AG04450 (cell line): ENCODE results near the gene REG1B. TPM values are rescaled to one million over a fixed set of nuclear protein-coding genes. Genes with fewer than 3 reads are reported as not detected.

Experiments
- CTCF ChIA-PET: fragments of 300-600, 350-600 bp; formaldehyde crosslinking; extraction: SDS; loops from one replicate; lab custom pipeline; 2022; ENCODE audit warnings: antibody characterized with exemption, inconsistent platforms; lab: Charles Lee
- POLR2A ChIA-PET: fragments of 350-600 bp; formaldehyde crosslinking; extraction: SDS; loops from one replicate; lab custom pipeline; 2021; ENCODE audit warnings: antibody characterized with exemption, inconsistent platforms; lab: Yijun Ruan, JAX
- DNase-seq: peaks from one replicate; pipeline ENCODE4 v3.0.0-alpha.2; 2011; ENCODE audit warnings: low read depth, low spot score
- H3K27ac ChIP-seq: one replicate; pipeline ENCODE4 v1.5.1; 2012; ENCODE audit warnings: low read depth, low read length, control low read depth
- H3K27me3 ChIP-seq: one replicate; pipeline ENCODE4 v1.6.0; 2012; ENCODE audit warnings: low read length; ENCODE audit not compliant: control insufficient read depth, insufficient read depth
- H3K4me3 ChIP-seq: 2 replicates; pipeline ENCODE4 v1.5.1; 2011; ENCODE audit warnings: mild to moderate bottlenecking, low read depth, low read length, control low read depth
- H3K9me3 ChIP-seq: 2 replicates; pipeline ENCODE4 v1.5.1; 2012; ENCODE audit warnings: low read length; ENCODE audit not compliant: control insufficient read depth, insufficient read depth
- CTCF ChIP-seq: IDR thresholded peaks from 2 replicates; pipeline ENCODE4 v1.5.1; 2011; ENCODE audit warnings: low read depth, low read length, control low read depth, inconsistent platforms
- polyA plus RNA-seq: library from polyadenylated mRNA; depleted of rRNA; stranded (reverse); fragments of >200 nt; gene quantifications from 2 replicates; pipeline ENCODE4 v1.2.3, GENCODE V29; 2011

REG1B gene
- polyA plus RNA-seq, 1 experiment = not detected

GRCh38 chr2:79116997-79117928, 29.5 kb upstream of the REG1B start:
- POLR2A ChIA-PET = no interaction called here
- peaks cover 18% of the 10 kb centered on the region for H3K9me3 ChIP-seq
- TF ChIP-seq CTCF = no peak
- H3K27ac ChIP-seq = no peak overlapping the region
- no peak for DNase-seq
- H3K27me3 ChIP-seq = no peaks in the 10 kb centered on the region
- CTCF ChIA-PET = no interaction called here
- no peak overlapping the region for H3K4me3 ChIP-seq

GRCh38 chr2:79114797-79115494, 27.2 kb upstream of the REG1B start:
- CTCF ChIA-PET = no interaction called here

GRCh38 chr2:79112269-79112668, 24.5 kb upstream of the REG1B start:
- H3K27ac ChIP-seq = no peak overlapping the region
- ChIA-PET POLR2A (no interaction called here), CTCF (no interaction called here)
- no peaks in the 10 kb centered on the region for H3K27me3 ChIP-seq
- no peak for TF ChIP-seq CTCF
- H3K4me3 ChIP-seq = no peak overlapping the region
- peaks cover 14% of the 10 kb centered on the region for H3K9me3 ChIP-seq
- no peak for DNase-seq

More at GRCh38 chr2:79114797-79115494, 27.2 kb upstream of the REG1B start:
- no peaks in the 10 kb centered on the region for H3K27me3 ChIP-seq
- DNase-seq = no peak
- POLR2A ChIA-PET = no interaction called here
- H3K9me3 ChIP-seq = peaks cover 14% of the 10 kb centered on the region
- H3K4me3 ChIP-seq = no peak overlapping the region
- no peak for TF ChIP-seq CTCF
- no peak overlapping the region for H3K27ac ChIP-seq

GRCh38 chr2:79105259-79105658, 17.5 kb upstream of the REG1B start:
- no peak for TF ChIP-seq CTCF
- no peak for DNase-seq
- ChIA-PET POLR2A (no interaction called here), CTCF (no interaction called here)
- H3K27me3 ChIP-seq = no peaks in the 10 kb centered on the region
- H3K4me3 ChIP-seq = no peak overlapping the region
- H3K9me3 ChIP-seq = peaks cover 3% of the 10 kb centered on the region; the same call in 1 of the 2 replicates
- H3K27ac ChIP-seq = no peak overlapping the region

- Histone ChIP-seq H3K9me3 (peaks cover 6% of the 10 kb centered on the region; the same call in 1 of the 2 replicates), H3K4me3 (no peak overlapping the region), H3K27ac (no peak overlapping the region), H3K27me3 (no peaks in the 10 kb centered on the region)
- TF ChIP-seq CTCF = no peak
- POLR2A ChIA-PET = no interaction called here
- CTCF ChIA-PET = no interaction called here
- DNase-seq = no peak
These were observed 15.4 kb upstream of the REG1B start for GRCh38 chr2:79103214-79103613.
